HEK293 (cell line): Measurements from ENCODE around the gene PROSER3.

ENCODE experiments used
- AEBP2 ChIP-seq: fragments of 450-650 bp; formaldehyde crosslinking; IDR thresholded peaks from 2 replicates; pipeline ENCODE4 v1.5.1; 2016; ENCODE audit warnings: missing biosample characterization, missing genetic modification characterization, borderline replicate concordance
- HIC1 ChIP-seq: fragments of 450-650 bp; formaldehyde crosslinking; IDR thresholded peaks from 2 replicates; pipeline ENCODE4 v1.5.1; 2016; ENCODE audit warnings: missing biosample characterization, missing genetic modification characterization
- HOXA7 ChIP-seq: sonication (generic); formaldehyde crosslinking; IDR thresholded peaks from 2 replicates; pipeline ENCODE4 v1.8.1; 2022; ENCODE audit warnings: missing genetic modification reagents, borderline replicate concordance
- HOXC10 ChIP-seq: sonication (generic); formaldehyde crosslinking; IDR thresholded peaks from 2 replicates; pipeline ENCODE4 v1.8.1; 2023; ENCODE audit warnings: mild to moderate bottlenecking, missing genetic modification reagents
- PBX3 ChIP-seq: sonication (generic); formaldehyde crosslinking; IDR thresholded peaks from 2 replicates; pipeline ENCODE4 v1.8.1; 2022; ENCODE audit warnings: mild to moderate bottlenecking, moderate library complexity, missing genetic modification reagents
- PRDM1 ChIP-seq: fragments of 450-650 bp; formaldehyde crosslinking; IDR thresholded peaks from 2 replicates; pipeline ENCODE4; 2016; ENCODE audit warnings: missing biosample characterization, missing genetic modification characterization
- SETDB1 ChIP-seq: IDR thresholded peaks from one replicate; pipeline ENCODE4 v1.6.1; 2017; ENCODE audit warnings: mild to moderate bottlenecking, low read length, moderate library complexity, mixed read lengths; ENCODE audit not compliant: insufficient read length
- TRIM28 ChIP-seq: IDR thresholded peaks from 2 replicates; pipeline ENCODE4 v1.6.1; 2011; ENCODE audit warnings: low read length, control low read depth, borderline replicate concordance
- ZBTB1 ChIP-seq: fragments of 450-650 bp; formaldehyde crosslinking; IDR thresholded peaks from 2 replicates; pipeline ENCODE4 v1.5.1; 2016; ENCODE audit warnings: missing biosample characterization, missing genetic modification characterization
- ZBTB8A ChIP-seq: fragments of 450-650 bp; formaldehyde crosslinking; IDR thresholded peaks from 2 replicates; pipeline ENCODE4 v1.5.1; 2016; ENCODE audit warnings: missing biosample characterization, missing genetic modification characterization
- ZFP69B ChIP-seq: fragments of 450-650 bp; formaldehyde crosslinking; IDR thresholded peaks from 2 replicates; pipeline ENCODE4 v1.5.1; 2016; ENCODE audit warnings: missing biosample characterization, missing genetic modification characterization
- ZNF10 ChIP-seq: fragments of 450-650 bp; formaldehyde crosslinking; IDR thresholded peaks from 2 replicates; pipeline ENCODE4 v1.5.1; 2017; ENCODE audit warnings: missing biosample characterization, missing genetic modification characterization
- ZNF133 ChIP-seq: fragments of 450-650 bp; formaldehyde crosslinking; IDR thresholded peaks from 2 replicates; pipeline ENCODE4 v1.5.1; 2016; ENCODE audit warnings: missing biosample characterization, missing genetic modification characterization
- ZNF18 ChIP-seq: fragments of 450-650 bp; formaldehyde crosslinking; IDR thresholded peaks from 2 replicates; pipeline ENCODE4 v1.5.1; 2016; ENCODE audit warnings: missing biosample characterization, missing genetic modification characterization
- ZNF292 ChIP-seq: fragments of 450-650 bp; formaldehyde crosslinking; IDR thresholded peaks from 2 replicates; pipeline ENCODE4 v1.5.1; 2016; ENCODE audit warnings: low read depth, missing biosample characterization, missing genetic modification characterization, borderline replicate concordance
- ZNF335 ChIP-seq: fragments of 450-650 bp; formaldehyde crosslinking; conservative IDR thresholded peaks from 2 replicates; pipeline ENCODE4 v1.5.1; 2016; ENCODE audit warnings: missing biosample characterization, missing genetic modification characterization
- ZNF341 ChIP-seq: fragments of 450-650 bp; formaldehyde crosslinking; IDR thresholded peaks from 2 replicates; pipeline ENCODE4; 2016; ENCODE audit warnings: low read depth, missing biosample characterization, missing genetic modification characterization
- ZNF404 ChIP-seq: fragments of 450-650 bp; formaldehyde crosslinking; IDR thresholded peaks from 2 replicates; pipeline ENCODE4 v1.5.1; 2017; ENCODE audit warnings: missing biosample characterization, missing genetic modification characterization
- ZNF48 ChIP-seq: fragments of 450-650 bp; formaldehyde crosslinking; IDR thresholded peaks from 2 replicates; pipeline ENCODE4 v1.5.1; 2016; ENCODE audit warnings: missing biosample characterization, missing genetic modification characterization
- ZNF501 ChIP-seq: fragments of 450-650 bp; formaldehyde crosslinking; IDR thresholded peaks from 2 replicates; pipeline ENCODE4 v1.5.1; 2016; ENCODE audit warnings: missing biosample characterization, missing genetic modification characterization
- ZNF529 ChIP-seq: fragments of 450-650 bp; formaldehyde crosslinking; IDR thresholded peaks from 2 replicates; pipeline ENCODE4 v1.5.1; 2017; ENCODE audit warnings: missing genetic modification characterization, missing biosample characterization; ENCODE audit not compliant: insufficient replicate concordance
- ZNF544 ChIP-seq: fragments of 450-650 bp; formaldehyde crosslinking; IDR thresholded peaks from 2 replicates; pipeline ENCODE4 v1.5.0; 2017; ENCODE audit warnings: missing biosample characterization, missing genetic modification characterization
- ZNF555 ChIP-seq: fragments of 450-650 bp; formaldehyde crosslinking; conservative IDR thresholded peaks from 2 replicates; pipeline ENCODE4 v1.5.1; 2017; ENCODE audit warnings: missing biosample characterization, mild to moderate bottlenecking, missing genetic modification characterization, inconsistent platforms
- ZNF639 ChIP-seq: fragments of 450-650 bp; formaldehyde crosslinking; IDR thresholded peaks from 2 replicates; pipeline ENCODE4 v1.5.1; 2016; ENCODE audit warnings: missing biosample characterization, missing genetic modification characterization
- ZNF645 ChIP-seq: fragments of 450-650 bp; formaldehyde crosslinking; IDR thresholded peaks from 2 replicates; pipeline ENCODE4; 2016; ENCODE audit warnings: missing biosample characterization, missing genetic modification characterization
- ZNF768 ChIP-seq: fragments of 450-650 bp; formaldehyde crosslinking; IDR thresholded peaks from 2 replicates; pipeline ENCODE4 v1.5.1; 2018; ENCODE audit warnings: missing biosample characterization, mild to moderate bottlenecking, missing genetic modification characterization
- ZNF792 ChIP-seq: fragments of 450-650 bp; formaldehyde crosslinking; IDR thresholded peaks from 2 replicates; pipeline ENCODE4 v1.5.1; 2016; ENCODE audit warnings: missing biosample characterization, missing genetic modification characterization
- ZSCAN5A ChIP-seq: fragments of 450-650 bp; formaldehyde crosslinking; IDR thresholded peaks from 2 replicates; pipeline ENCODE4 v1.5.1; 2016; ENCODE audit warnings: missing biosample characterization, missing genetic modification characterization
- ZXDB ChIP-seq: fragments of 450-650 bp; formaldehyde crosslinking; IDR thresholded peaks from 2 replicates; pipeline ENCODE4 v1.5.1; 2016; ENCODE audit warnings: missing biosample characterization, missing genetic modification characterization

PROSER3 gene

GRCh38 chr19:35748106-35749020, 9.6 kb upstream of the PROSER3 start, which contains the start of gene LIN37 (continued):
- no peak for TF ChIP-seq AEBP2
- no peak for TF ChIP-seq ZNF555 (tag by site-specific recombination)
- no peak for TF ChIP-seq ZNF292 (tag by site-specific recombination)
- no peak for TF ChIP-seq ZSCAN5A (tag by site-specific recombination)
- peak; percentile 94 for TF ChIP-seq ZBTB8A (tag by site-specific recombination)
- no peak for TF ChIP-seq HOXC10
- no peak for TF ChIP-seq HOXA7 (CRISPR knock-in tag)
- no peak for TF ChIP-seq ZNF529 (tag by site-specific recombination)
- no peak for TF ChIP-seq ZNF544 (tag by site-specific recombination)
- peak; percentile 43; the same call in 1 of the 2 replicates for TF ChIP-seq ZFP69B
- no peak for TF ChIP-seq ZNF768
- no peak for TF ChIP-seq ZBTB1 (tag by site-specific recombination)
- 0 out of 2 replicates have a peak, but pooled peaks have one; percentile 29 for TF ChIP-seq ZNF501 (tag by site-specific recombination)
- TF ChIP-seq SETDB1 = no peak
- TF ChIP-seq ZNF10 = peak; percentile 93
- TF ChIP-seq ZNF645 (tag by site-specific recombination) = no peak
- TF ChIP-seq ZNF18 = peak; percentile 79
- TF ChIP-seq ZNF133 (tag by site-specific recombination) = peak; percentile 48
- TF ChIP-seq ZNF341 = no peak
- no peak for TF ChIP-seq ZNF792 (tag by site-specific recombination)
- no peak for TF ChIP-seq ZNF48 (tag by site-specific recombination)
- TF ChIP-seq PBX3 (CRISPR knock-in tag) = peak; percentile 91
- 0 out of 2 replicates have a peak, but pooled peaks have one; percentile 28 for TF ChIP-seq TRIM28
- peak; percentile 100 for TF ChIP-seq ZNF335
- TF ChIP-seq HIC1 (tag by site-specific recombination) = no peak
- TF ChIP-seq ZXDB (tag by site-specific recombination) = peak; percentile 94
- TF ChIP-seq ZNF639 (tag by site-specific recombination) = peak; percentile 50
- peak; percentile 94 for TF ChIP-seq PRDM1
- no peak for TF ChIP-seq ZNF404 (tag by site-specific recombination)
